Measurements from ENCODE around the gene PGS1.

The PGS1 gene

GRCh38 chr17:78364436-78365281, 13.8 kb upstream of the PGS1 start:
- peak; percentile 25 for DNase-seq

- DNase-seq: no peak
Observed at GRCh38 chr17:78365561-78366108, 12.8 kb upstream of the PGS1 start.

GRCh38 chr17:78366109-78366848, 12.2 kb upstream of the PGS1 start:
- DNase-seq: no peak

- no peak for DNase-seq
Observed at GRCh38 chr17:78367193-78367592, 11.3 kb upstream of the PGS1 start.

- DNase-seq: no peak
Observed at GRCh38 chr17:78368348-78368747, 10.1 kb upstream of the PGS1 start.

GRCh38 chr17:78368854-78369495, 9.5 kb upstream of the PGS1 start:
- DNase-seq: no peak

GRCh38 chr17:78369791-78370381, 8.6 kb upstream of the PGS1 start:
- DNase-seq: no peak

- DNase-seq: no peak
Observed at GRCh38 chr17:78371056-78371455, 7.4 kb upstream of the PGS1 start.

GRCh38 chr17:78372841-78373240, 5.6 kb upstream of the PGS1 start:
- DNase-seq: no peak

- no peak for DNase-seq
Observed at GRCh38 chr17:78374189-78374588, 4.3 kb upstream of the PGS1 start.

- no peak for DNase-seq
Observed at GRCh38 chr17:78374631-78375274, 3.7 kb upstream of the PGS1 start.

GRCh38 chr17:78375401-78376151, 2.9 kb upstream of the PGS1 start:
- DNase-seq: no peak

- no peak for DNase-seq
Observed at GRCh38 chr17:78376161-78376560, 2.3 kb upstream of the PGS1 start.

GRCh38 chr17:78377858-78378224, 608 bp upstream of the PGS1 start:
- no peak for DNase-seq

- DNase-seq: no peak
Observed at GRCh38 chr17:78379131-78379491, 662 bp downstream of the PGS1 start.

GRCh38 chr17:78380370-78380769, 1.9 kb downstream of the PGS1 start:
- no peak for DNase-seq

GRCh38 chr17:78381601-78382232, 3.3 kb downstream of the PGS1 start:
- DNase-seq: peak; percentile 70

- peak; percentile 71 for DNase-seq
Observed at GRCh38 chr17:78383725-78384471, 5.4 kb downstream of the PGS1 start.

GRCh38 chr17:78384479-78385175, 6.2 kb downstream of the PGS1 start:
- peak; percentile 24 for DNase-seq

All from activated naive CD4-positive, alpha-beta T cell treated with Interleukin-2 at 50 U/mL for 16 hours (primary cell).